SK-N-SH treated with all-trans-retinoic acid at 6 μM for 48 hours (cell line): ENCODE data around the gene SKOR1.

ENCODE experiments used
- ATAC-seq: fragments of 200-7000 bp; cut with Tn5 transposase; 3 replicates; pipeline ENCODE4 v1.9.1; 2020; ENCODE audit warnings: mild to moderate bottlenecking, moderate library complexity
- ARNTL ChIP-seq: fragments of 450-650 bp; formaldehyde crosslinking; IDR thresholded peaks from 2 replicates; pipeline ENCODE4 v1.5.0; 2020; ENCODE audit warnings: low read depth, mild to moderate bottlenecking, moderate library complexity, borderline replicate concordance
- BACH2 ChIP-seq: fragments of 250-450 bp; sonication (Bioruptor Pico); IDR thresholded peaks from 2 replicates; pipeline ENCODE4 v1.9.0; 2021; ENCODE audit warnings: mild to moderate bottlenecking, borderline replicate concordance
- CREB5 ChIP-seq: fragments of 250-450 bp; sonication (Bioruptor Pico); IDR thresholded peaks from 2 replicates; pipeline ENCODE4 v1.5.1; 2020; ENCODE audit warnings: low read depth, mild to moderate bottlenecking, moderate library complexity
- CSDC2 ChIP-seq: fragments of 250-450 bp; sonication (Bioruptor Pico); IDR thresholded peaks from 2 replicates; pipeline ENCODE4 v1.5.0; 2020; ENCODE audit warnings: mild to moderate bottlenecking, moderate library complexity
- CSRNP3 ChIP-seq: fragments of 250-450 bp; sonication (Bioruptor Pico); IDR thresholded peaks from 2 replicates; pipeline ENCODE4 v1.5.1; 2021; ENCODE audit warnings: mild to moderate bottlenecking, moderate library complexity
- ESRRG ChIP-seq: fragments of 250-450 bp; sonication (Bioruptor Pico); IDR thresholded peaks from 2 replicates; pipeline ENCODE4 v1.6.1; 2021; ENCODE audit warnings: mild to moderate bottlenecking
- GLIS3 ChIP-seq: fragments of 250-450 bp; sonication (Bioruptor Pico); IDR thresholded peaks from 2 replicates; pipeline ENCODE4 v1.5.0; 2020; ENCODE audit warnings: mild to moderate bottlenecking, moderate library complexity
- ISL1 ChIP-seq: fragments of 250-450 bp; sonication (Bioruptor Pico); IDR thresholded peaks from 2 replicates; pipeline ENCODE4 v2.1.2; 2022; ENCODE audit warnings: mild to moderate bottlenecking, moderate library complexity
- OSR1 ChIP-seq: fragments of 250-450 bp; sonication (Bioruptor Pico); IDR thresholded peaks from 2 replicates; pipeline ENCODE4 v1.8.0; 2022; ENCODE audit warnings: moderate library complexity, mild to moderate bottlenecking, inconsistent platforms
- POU6F1 ChIP-seq: fragments of 250-450 bp; sonication (Bioruptor Pico); IDR thresholded peaks from 2 replicates; pipeline ENCODE4 v1.8.0; 2021; ENCODE audit warnings: low read depth, mild to moderate bottlenecking, moderate library complexity, borderline replicate concordance
- RARB ChIP-seq: fragments of 250-450 bp; sonication (Bioruptor Pico); IDR thresholded peaks from 2 replicates; pipeline ENCODE4 v1.8.0; 2021; ENCODE audit warnings: mild to moderate bottlenecking, moderate library complexity
- SNAI2 ChIP-seq: fragments of 250-450 bp; sonication (Bioruptor Pico); IDR thresholded peaks from 2 replicates; pipeline ENCODE4 v1.5.0; 2020; ENCODE audit warnings: mild to moderate bottlenecking, moderate library complexity
- TCF4 ChIP-seq: fragments of 250-450 bp; sonication (Bioruptor Pico); IDR thresholded peaks from 2 replicates; pipeline ENCODE4 v1.8.0; 2021; ENCODE audit warnings: mild to moderate bottlenecking, moderate library complexity, borderline replicate concordance
- TOX ChIP-seq: fragments of 250-450 bp; sonication (Bioruptor Pico); IDR thresholded peaks from 2 replicates; pipeline ENCODE4 v1.8.0; 2021; ENCODE audit warnings: mild to moderate bottlenecking, moderate library complexity, borderline replicate concordance
- TSHZ2 ChIP-seq: fragments of 250-450 bp; sonication (Bioruptor Pico); IDR thresholded peaks from 2 replicates; pipeline ENCODE4 v1.5.0; 2020; ENCODE audit warnings: mild to moderate bottlenecking, moderate library complexity
- ZC3H10 ChIP-seq: fragments of 250-450 bp; sonication (Bioruptor Pico); IDR thresholded peaks from 2 replicates; pipeline ENCODE4 v1.5.1; 2021; ENCODE audit warnings: mild to moderate bottlenecking, moderate library complexity
- ZFP3 ChIP-seq: fragments of 250-450 bp; sonication (Bioruptor Pico); IDR thresholded peaks from 2 replicates; pipeline ENCODE4 v1.5.0; 2020; ENCODE audit warnings: mild to moderate bottlenecking, moderate library complexity
- ZFP30 ChIP-seq: fragments of 450-650 bp; formaldehyde crosslinking; IDR thresholded peaks from 2 replicates; pipeline ENCODE4 v1.5.0; 2022; ENCODE audit warnings: mild to moderate bottlenecking, moderate library complexity
- ZNF70 ChIP-seq: fragments of 450-650 bp; formaldehyde crosslinking; IDR thresholded peaks from 2 replicates; pipeline ENCODE4 v1.5.0; 2020; ENCODE audit warnings: mild to moderate bottlenecking, moderate library complexity
- ZNF8 ChIP-seq: fragments of 450-650 bp; formaldehyde crosslinking; IDR thresholded peaks from 2 replicates; pipeline ENCODE4 v1.5.0; 2020; ENCODE audit warnings: mild to moderate bottlenecking, moderate library complexity

Gene SKOR1

GRCh38 chr15:67799801-67800205, 25.5 kb upstream of the SKOR1 start:
- no peak for ATAC-seq
- no peak for TF ChIP-seq ZFP30
- no peak for TF ChIP-seq GLIS3 (CRISPR knock-in tag)
- no peak for TF ChIP-seq TCF4 (CRISPR knock-in tag)
- TF ChIP-seq CSRNP3 (CRISPR knock-in tag): no peak
- no peak for TF ChIP-seq TSHZ2 (CRISPR knock-in tag)
- no peak for TF ChIP-seq ZNF70
- TF ChIP-seq POU6F1 (CRISPR knock-in tag): no peak
- no peak for TF ChIP-seq CREB5 (CRISPR knock-in tag)
- TF ChIP-seq ESRRG (CRISPR knock-in tag): no peak
- no peak for TF ChIP-seq CSDC2 (CRISPR knock-in tag)
- no peak for TF ChIP-seq ZFP3 (CRISPR knock-in tag)

- no peak for ATAC-seq
- no peak for TF ChIP-seq OSR1 (CRISPR knock-in tag)
- no peak for TF ChIP-seq SNAI2 (CRISPR knock-in tag)
- TF ChIP-seq TSHZ2 (CRISPR knock-in tag): no peak
- TF ChIP-seq CSRNP3 (CRISPR knock-in tag): no peak
- TF ChIP-seq RARB: no peak
- no peak for TF ChIP-seq ZFP30
- TF ChIP-seq GLIS3 (CRISPR knock-in tag): no peak
- no peak for TF ChIP-seq ZC3H10 (CRISPR knock-in tag)
- no peak for TF ChIP-seq ARNTL
- no peak for TF ChIP-seq ZNF8 (CRISPR knock-in tag)
- TF ChIP-seq ZFP3 (CRISPR knock-in tag): no peak
- TF ChIP-seq BACH2: no peak
- TF ChIP-seq ZNF70: no peak
- no peak for TF ChIP-seq POU6F1 (CRISPR knock-in tag)
- TF ChIP-seq ISL1 (CRISPR knock-in tag): no peak
- no peak for TF ChIP-seq CSDC2 (CRISPR knock-in tag)
- TF ChIP-seq TCF4 (CRISPR knock-in tag): no peak
- no peak for TF ChIP-seq ESRRG (CRISPR knock-in tag)
- no peak for TF ChIP-seq CREB5 (CRISPR knock-in tag)
- no peak for TF ChIP-seq TOX (CRISPR knock-in tag)
Measured at GRCh38 chr15:67801142-67801541, 24.2 kb upstream of the SKOR1 start.
